NCI-H748 (cell line): Measurements from ENCODE around the gene AP2A2.
"Not testable (repeated sequence)": the region's sequence is repeated elsewhere in the genome, so short reads cannot be mapped to it uniquely, and the experiment has no call there.

ENCODE experiments used
- DNase-seq: peaks from one replicate; lab custom pipeline; 2025; ENCODE audit not compliant: unreplicated experiment; lab: John Stamatoyannopoulos, UW

Gene AP2A2

DNA sequence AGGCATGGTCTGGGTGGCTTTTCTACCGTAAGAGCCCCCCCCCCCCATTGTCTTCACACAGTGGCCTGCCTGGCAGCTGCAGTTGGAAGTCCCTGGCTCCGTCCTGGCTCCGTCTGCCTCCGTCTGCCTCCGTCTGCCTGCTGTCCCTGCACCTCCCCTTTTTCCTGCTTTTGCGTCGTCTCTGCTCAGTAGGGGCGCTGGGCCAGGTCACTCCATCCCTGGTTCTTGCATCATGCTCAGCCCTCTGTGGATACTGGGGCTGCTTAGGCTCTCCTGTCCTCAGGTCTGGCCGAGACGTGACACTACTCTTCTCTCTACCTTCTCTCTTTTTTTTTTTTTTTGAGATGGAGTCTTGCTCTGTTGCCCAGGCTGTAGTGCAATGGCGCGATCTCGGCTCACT is 27.8 kb downstream of the AP2A2 start:
- no peak for DNase-seq

DNA sequence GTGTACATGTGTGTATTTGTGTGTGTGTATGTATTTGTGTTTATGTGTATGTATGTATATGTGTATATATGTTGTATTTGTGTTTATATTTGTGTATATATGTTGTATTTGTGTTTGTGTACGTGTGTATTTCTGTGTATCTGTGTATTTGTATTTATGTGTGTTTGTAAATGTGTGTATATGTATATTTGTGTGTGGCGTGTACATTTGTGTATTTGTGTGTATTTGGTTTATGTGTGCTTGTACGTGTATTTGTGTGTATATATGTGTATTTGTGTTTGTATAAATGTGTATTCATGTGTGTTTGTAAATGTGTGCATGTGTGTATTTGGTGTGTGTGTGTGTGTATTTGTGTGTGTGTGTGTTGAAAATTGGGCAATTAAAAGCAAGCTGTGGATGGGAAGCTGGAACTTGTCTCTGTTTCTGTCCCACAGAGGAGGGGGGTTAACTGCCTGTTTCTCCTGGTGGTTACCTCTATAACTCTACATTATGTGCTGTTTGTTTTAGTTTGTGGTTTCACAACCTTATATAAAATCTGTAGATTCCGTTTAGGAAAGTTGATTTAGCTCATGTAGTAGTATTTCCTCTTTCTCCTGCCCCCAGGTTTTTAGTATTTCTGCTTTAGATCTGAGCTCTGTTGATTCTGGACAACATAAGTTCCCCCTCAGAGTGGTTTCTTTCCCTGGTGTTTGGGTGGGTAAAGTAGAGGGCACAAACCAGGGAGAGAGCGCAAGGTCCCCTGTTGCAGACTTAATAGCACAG is 28.9 kb downstream of the AP2A2 start:
- DNase-seq: no peak

DNA sequence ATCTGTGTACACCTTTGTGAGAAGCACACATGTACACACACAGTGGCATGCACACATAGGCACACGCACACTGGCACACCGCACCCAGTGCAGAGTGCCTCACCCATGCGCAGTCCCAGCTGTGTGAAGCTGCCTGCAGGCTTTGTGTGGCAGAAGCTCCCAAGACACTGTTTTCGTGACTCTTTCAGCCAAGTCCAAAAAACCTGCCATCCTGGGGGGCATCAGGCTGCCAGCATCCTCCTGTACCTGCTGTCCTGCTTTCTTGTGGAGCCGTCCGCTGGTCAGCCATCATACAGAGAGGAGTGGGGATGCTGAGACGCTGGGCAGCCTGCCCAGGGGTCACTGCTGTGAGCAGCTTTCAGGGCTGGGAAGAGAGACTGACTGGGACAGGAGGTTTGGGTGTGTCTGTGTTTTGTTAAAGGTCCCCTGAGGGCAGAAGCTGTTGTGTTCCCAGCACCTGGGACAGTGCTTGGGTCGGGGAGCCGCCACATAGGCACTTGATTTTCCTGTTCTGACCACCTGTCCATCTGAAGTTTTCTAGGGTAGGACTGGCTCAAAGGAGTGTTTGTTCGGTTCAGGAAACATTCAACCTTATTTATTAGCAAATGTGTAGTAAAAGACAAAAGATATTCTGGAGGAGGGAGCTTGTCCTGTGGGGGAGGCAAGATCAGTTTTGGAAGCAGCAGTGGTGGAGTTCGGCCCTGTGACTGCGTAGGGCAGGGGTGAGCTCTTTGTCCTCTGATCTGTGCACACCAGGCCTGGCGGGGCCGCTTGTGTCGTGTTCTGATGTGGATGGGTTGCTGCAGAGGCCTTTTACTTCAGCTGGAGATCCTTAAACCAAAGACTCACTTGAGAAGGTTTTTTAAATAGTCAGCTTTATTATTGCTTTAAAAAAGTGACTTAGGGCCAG is 29.7 kb downstream of the AP2A2 start:
- DNase-seq: peak; percentile 27

DNA sequence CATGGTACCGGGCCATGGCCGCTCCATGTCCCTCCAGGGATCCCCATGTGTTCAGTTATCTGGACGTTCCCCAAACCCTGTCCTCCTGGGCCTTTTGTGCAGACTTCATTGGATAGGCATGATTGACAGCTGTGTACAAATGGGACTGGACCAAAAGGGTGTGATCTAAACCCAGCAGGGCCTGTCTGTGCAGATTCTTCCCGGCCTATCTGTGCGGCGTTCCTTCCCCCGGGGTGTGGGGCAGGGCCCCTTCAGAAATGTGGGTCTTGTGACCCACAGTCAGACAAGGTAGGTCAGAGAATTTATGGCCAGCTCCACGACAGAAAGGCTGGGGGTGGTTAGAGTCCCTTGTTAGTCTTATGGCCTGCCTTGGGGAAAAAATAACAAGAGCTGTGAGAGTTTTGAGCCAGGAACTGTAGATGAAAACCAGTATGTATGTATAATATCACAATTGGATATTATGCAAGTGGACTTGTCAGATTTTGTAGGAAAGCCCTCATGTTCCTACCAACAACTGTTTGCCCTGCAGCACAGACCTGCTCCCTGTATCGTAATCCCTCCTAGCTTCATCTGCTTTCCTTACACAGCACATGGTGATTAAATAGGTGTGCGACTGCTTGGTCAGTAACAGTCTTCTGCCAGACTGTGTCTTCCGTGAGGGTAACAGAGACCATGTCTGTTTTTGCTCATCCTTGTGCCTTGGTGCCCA is 31.7 kb downstream of the AP2A2 start:
- no peak for DNase-seq

DNA sequence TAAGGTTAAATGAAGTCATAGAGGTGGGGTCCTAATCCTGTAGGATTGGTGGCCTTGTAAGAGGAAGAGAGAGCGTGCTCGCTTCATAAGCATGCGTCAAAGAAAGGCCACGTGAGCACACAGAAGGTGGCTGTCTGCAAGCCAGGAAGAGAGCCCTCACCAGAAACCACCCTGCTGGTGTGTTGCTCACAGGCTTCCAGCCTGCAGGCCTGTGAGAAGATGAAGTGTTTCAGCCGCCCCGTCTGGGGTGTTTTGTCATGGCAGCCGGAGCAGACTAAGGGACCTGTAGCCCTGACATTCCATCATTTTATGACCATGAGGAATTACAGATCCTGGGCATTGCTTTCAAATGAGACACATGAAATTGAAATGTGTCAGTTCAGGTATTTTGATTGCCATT is 32.4 kb downstream of the AP2A2 start:
- DNase-seq: no peak

DNA sequence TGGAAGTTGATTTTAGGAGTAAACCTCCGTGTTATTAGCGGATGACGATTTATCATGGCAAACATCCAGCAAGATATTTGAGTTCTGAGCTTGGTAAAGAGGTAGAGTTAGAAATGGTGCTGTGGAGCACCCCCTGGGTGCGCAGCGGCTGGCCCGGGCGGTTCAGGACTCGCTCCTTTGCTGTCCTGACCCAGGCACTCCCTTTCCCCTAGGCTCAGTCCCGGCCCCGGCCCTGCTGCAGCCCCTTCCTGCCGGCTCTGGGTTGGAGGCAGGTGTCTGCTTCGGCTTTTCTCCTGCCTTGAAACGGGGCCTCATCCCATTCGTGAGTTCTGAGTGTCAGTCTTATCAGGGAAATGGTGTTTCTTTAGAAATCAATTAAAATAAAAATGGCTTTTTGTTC is 33.4 kb downstream of the AP2A2 start:
- no peak for DNase-seq

DNA sequence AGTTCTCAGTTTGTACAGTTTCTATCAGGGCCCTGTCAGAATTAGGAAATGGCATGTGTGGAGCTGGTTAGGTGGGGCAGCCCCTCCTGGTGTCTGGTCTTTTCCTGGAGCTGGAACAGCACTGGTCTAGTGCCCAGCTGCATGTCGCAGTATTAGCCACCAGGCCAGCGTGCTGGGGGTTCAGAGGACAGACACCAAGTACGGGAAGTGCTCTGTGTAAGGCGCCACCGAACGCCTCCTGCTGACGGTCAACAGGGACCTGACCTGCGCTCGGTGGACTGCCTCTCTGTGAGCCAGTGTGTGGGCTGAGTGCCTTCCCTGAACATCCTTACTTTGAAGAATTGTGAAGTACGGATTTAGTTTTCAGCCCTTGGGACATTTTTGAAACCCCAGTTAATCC is 33.9 kb downstream of the AP2A2 start:
- DNase-seq: no peak

DNA sequence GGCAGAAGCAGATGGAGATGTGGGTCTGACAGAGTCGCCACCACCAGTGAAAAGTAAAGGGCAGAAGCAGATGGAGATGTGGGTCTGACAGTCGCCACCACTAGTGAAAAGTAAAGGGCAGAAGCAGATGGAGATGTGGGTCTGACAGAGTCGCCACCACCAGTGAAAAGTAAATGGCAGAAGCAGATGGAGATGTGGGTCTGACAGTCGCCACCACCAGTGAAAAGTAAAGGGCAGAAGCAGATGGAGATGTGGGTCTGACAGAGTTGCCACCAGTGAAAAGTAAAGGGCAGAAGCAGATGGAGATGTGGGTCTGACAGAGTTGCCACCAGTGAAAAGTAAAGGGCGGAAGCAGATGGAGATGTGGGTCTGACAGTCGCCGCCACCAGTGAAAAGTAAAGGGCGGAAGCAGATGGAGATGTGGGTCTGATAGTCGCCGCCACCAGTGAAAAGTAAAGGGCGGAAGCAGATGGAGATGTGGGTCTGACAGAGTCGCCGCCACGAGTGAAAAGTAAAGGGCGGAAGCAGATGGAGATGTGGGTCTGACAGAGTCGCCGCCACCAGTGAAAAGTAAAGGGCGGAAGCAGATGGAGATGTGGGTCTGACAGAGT is 35.7 kb downstream of the AP2A2 start:
- not testable (repeated sequence) for DNase-seq

DNA sequence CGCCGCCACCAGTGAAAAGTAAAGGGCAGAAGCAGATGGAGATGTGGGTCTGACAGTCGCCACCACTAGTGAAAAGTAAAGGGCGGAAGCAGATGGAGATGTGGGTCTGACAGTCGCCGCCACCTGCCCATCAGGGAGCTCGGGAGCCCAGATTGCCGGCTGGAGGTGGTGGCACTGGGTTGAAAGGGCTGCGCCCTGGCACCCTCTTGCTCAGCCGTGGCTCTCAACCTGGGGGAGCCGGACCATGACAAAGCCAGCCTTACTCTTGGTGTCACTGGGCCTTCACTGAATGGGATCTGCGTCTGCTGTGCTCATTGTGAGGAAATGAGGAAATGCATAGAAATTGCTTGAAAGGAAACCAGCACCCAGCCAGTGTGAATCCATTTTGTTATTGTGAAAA is 36.3 kb downstream of the AP2A2 start:
- no peak for DNase-seq

DNA sequence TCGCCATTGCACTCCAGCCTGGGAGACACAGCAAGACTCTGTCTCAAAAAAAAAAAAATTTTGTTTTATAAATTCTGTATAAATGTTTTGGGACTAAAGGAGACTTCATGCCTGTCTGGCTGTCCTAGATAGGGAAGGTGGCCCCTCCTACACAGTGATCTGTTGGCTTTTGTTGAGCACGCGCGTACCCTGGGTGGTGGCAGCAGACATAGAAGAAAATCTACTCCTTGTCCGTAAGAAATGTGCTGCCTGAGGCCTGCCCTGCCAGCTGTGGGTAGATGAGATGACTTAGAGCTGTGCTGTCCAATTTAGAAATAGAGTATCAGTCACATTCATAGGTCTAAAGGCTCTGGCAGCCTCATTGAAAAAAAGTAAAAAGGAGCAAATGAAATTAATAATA is 37.0 kb downstream of the AP2A2 start:
- no peak for DNase-seq

DNA sequence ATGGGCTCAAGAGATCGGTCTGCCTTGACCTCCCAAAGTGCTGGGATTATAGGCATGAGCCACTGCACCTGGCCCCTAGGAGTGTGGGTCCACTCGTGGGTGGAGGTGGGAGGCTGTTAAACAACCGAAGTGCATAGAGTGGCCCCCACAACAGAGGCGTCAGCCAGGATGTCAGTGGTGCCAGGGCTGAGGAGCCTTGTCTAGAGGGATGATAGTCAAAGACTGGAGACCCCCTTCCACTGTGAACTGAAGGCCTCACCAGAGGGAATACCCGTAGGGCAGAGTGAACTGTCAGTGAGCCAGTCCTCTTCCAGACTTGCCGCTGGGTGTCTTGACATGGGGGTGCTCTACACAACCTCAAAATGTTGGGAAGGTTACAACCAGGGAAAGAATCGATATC is 38.2 kb downstream of the AP2A2 start:
- DNase-seq: no peak

DNA sequence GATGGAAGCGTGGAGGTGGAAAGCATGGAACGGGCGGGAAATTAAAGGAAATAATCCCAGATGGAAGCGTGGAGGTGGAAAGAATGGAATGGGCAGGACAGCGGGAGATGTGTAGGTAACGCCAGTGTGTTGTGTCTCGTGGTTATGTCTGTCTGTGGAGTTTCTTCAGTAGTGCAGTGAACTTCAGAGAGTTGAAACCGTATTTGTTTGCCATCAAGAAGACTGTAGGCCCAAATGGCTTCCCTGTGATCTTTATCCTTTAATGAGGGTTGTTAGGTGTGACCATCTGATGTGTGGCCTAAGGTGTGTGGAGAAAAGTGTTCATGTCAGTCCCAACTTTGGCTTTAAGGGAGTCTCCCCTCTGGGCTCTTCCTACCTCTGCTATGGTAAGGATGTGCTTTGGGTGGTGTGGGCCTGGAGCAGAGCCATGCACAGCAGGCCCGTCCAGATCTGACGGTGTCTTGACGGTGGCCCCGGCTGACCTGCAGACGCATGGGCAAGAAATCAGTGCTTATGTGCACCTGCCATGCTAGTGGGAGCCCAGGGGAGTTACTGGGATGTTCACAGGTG is 39.6 kb downstream of the AP2A2 start:
- DNase-seq: no peak

DNA sequence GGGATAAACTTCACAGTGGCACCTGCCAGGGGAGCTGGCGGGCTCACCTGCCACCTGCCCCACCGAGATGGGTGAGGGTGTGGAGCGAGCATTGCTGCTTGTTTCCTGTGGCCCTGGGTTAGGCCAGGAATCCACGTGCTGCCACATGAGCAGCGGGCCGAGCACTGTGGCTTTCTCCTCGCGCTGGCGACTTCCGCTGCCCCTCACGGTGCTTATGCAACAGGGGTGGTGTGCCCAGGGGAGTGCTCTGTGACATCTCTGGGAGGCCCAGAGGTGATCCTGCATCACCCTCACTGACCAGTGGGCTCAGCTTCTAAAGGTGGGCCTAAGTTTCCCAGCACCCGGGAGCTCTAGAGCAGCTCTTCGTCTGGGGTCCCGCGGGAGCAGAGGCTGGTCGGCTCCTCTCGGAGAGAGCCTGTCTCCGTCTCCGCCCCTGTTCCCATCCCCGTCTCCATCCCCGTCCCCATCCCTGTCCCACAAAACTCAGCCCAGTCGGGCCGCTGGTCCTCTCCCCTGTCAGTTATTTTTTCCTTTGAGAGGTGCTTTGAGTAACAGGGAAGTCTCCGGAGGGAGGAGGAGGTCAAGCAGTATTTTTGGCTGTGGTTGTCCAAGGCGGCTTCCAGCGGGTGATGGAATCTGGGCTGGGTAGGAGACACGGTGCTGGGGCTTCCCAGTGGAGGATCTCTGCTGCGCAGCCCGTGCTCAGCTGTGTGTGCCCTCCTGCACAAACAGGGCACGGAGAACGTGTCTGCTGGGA is 42.5 kb downstream of the AP2A2 start:
- DNase-seq: no peak

DNA sequence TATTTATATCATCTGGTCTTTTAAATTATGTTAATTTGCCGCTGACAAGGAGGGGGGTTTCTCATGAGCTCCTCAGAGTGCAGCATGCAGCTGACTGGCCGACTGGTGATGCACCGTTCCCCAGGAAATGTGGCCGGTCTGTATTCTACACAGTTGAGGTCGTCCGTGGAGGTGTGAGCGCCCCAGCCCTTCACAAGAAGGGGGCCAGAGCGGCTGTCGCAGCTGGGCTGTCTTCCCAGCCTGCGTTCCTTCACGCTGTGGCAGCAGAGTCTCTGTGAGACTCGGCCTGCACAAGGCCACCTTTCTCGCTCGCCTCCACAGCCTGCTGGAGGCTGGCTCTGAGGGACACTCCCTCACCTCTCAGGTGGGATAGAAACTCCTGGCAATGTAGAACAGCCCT is 43.2 kb downstream of the AP2A2 start:
- no peak for DNase-seq

DNA sequence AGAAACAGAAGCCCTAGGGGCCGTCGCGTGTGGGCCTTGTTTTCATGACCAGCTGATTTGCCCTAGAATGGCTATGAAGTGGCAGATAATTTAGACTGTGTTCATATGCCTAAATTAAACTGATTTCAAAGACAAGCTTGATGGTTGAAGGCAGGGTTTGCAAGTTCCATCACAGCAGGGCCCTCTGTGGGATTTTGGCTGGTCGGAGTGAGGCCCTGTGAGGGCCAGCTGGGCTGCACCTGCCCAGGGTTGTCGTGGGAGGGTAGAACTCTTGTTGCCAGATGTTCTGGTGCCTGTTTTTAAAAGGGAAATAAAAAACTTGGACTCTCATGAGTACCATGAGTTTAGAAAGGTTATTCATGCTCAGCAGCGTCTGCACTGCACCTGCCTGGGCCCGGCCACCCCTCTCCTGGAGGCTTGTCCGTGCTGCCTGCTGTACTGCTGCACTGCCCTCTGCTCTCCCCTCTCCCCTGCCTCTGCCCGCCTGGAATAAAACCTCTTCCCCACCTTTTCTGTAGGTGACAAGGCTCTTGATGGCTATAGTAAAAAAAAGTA is 44.1 kb downstream of the AP2A2 start:
- DNase-seq: no peak

DNA sequence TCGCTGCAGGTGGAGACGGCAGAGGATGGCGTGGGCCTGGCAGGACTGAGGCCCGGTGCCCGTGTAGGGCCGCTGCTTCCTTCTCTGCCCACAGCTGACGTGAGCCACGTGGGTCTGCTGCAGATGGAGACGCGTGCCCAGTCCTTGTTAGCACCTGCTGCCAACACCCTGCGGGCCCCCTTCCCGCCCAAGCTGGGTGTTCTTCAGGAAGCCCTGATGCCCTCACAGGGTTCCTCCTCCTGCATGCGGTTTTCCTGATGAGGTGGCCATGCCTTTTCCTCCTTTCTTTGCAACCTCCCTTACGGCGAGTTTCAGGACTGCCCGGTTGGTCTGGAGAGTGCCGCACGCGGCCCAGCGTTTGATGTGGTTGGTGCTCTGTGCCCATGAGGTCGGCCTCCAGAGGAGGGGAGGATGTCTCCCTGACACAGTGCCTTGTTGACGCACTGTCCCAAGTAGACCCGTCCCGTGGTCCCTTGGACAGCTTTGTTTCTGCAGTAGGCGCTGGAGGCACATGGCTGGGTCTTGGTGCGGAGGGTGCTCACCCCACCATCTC is 44.7 kb downstream of the AP2A2 start:
- no peak for DNase-seq

DNA sequence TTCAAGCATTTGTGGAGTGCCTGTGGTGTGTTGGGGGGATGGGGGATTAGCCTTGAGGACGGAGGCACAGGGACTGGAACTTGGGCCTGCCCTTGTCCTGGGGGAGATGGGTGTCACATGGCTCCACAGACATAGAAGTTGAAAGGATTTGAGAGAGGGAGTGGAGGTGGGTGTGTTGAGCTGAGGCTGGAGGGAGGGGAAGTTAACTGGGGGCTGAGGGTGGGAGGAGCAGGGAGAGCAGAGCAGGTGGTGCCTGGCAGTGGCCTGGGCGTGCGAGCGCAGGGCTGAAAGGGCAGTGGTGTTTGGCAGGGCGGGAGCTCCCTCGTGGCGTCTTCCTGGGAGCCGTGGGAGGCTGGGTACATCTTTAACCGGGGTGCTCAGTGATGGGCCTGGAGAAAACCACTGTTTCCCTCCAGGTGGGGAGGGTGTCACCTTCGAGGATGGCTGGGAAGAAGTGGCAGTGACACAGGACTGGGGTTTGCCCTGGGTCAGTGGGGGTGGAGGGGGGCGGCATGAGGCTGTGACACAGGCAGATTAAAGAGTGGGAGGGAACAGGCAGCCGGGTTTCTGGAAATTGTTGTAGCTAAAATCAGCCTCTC is 45.5 kb downstream of the AP2A2 start:
- DNase-seq: no peak

DNA sequence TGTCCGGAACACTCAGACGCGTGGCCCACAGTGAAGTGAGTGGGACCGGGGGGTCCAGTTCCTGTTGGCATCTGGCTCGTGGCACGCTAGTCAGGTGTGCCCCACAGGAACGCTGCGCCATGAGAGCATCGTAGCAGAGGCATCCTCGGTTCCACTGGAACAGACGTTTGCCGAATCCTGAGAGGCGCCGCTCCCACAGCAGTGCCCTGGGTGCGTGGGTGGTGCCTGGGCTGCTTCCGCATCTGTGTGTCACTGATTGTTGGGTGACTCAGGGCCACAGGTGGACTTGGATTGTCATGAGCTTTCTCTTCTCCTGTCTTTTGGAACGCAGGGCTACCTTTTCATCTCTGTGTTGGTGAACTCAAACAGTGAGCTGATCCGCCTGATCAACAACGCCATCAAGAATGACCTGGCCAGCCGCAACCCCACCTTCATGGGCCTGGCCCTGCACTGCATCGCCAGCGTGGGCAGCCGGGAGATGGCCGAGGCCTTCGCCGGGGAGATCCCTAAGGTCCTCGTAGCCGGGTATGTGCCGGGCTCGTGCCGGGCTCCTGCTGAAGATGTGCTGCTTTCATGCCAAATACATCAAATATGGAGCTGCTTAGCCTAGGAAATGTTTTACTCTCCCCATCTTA is 46.2 kb downstream of the AP2A2 start:
- no peak for DNase-seq
